HG02678 (cell line): ENCODE measurements around the gene SDK2.

Experiments used
- ATAC-seq: cut with Tn5 transposase; IDR thresholded peaks from one replicate; pipeline ENCODE4 v1.9.1; 2021; ENCODE audit warnings: mild to moderate bottlenecking, moderate library complexity; ENCODE audit not compliant: unreplicated experiment

The SDK2 gene

GRCh38 chr17:73401911-73402310 lies 242.3 kb downstream of the SDK2 start:
- ATAC-seq, result no peak

GRCh38 chr17:73400915-73401545 lies 243.2 kb downstream of the SDK2 start:
- no peak for ATAC-seq

- no peak for ATAC-seq
These were observed 245.2 kb downstream of the SDK2 start for GRCh38 chr17:73399056-73399455.

GRCh38 chr17:73397856-73398540 lies 246.2 kb downstream of the SDK2 start:
- ATAC-seq, result no peak

GRCh38 chr17:73397278-73397826 lies 246.9 kb downstream of the SDK2 start:
- no peak for ATAC-seq

- ATAC-seq, result no peak
These were observed 247.6 kb downstream of the SDK2 start for GRCh38 chr17:73396431-73397277.

GRCh38 chr17:73394512-73395450 lies 249.5 kb downstream of the SDK2 start:
- ATAC-seq, result no peak

- ATAC-seq, result no peak
These were observed 250.3 kb downstream of the SDK2 start for GRCh38 chr17:73393962-73394361.

GRCh38 chr17:73393381-73393780 lies 250.9 kb downstream of the SDK2 start:
- ATAC-seq, result no peak

GRCh38 chr17:73391331-73392265 lies 252.6 kb downstream of the SDK2 start:
- no peak for ATAC-seq

- ATAC-seq, result no peak
These were observed 253.4 kb downstream of the SDK2 start for GRCh38 chr17:73390851-73391250.

- no peak for ATAC-seq
These were observed 254.0 kb downstream of the SDK2 start for GRCh38 chr17:73390221-73390620.

- no peak for ATAC-seq
These were observed 254.8 kb downstream of the SDK2 start for GRCh38 chr17:73389411-73389810.

GRCh38 chr17:73388578-73388905 lies 255.7 kb downstream of the SDK2 start:
- no peak for ATAC-seq

GRCh38 chr17:73387746-73388577 lies 256.3 kb downstream of the SDK2 start:
- ATAC-seq, result no peak

GRCh38 chr17:73386561-73386960 lies 257.7 kb downstream of the SDK2 start:
- ATAC-seq, result no peak

GRCh38 chr17:73384926-73385325 lies 259.3 kb downstream of the SDK2 start:
- ATAC-seq, result no peak

- ATAC-seq, result no peak
These were observed 263.7 kb downstream of the SDK2 start for GRCh38 chr17:73380439-73381106.
